NCI-H146 (cell line): ENCODE results near the gene SMIM9.
A peak's percentile ranks its signal among the peaks of the same experiment; 100 is the strongest.

Source experiments
- DNase-seq: peaks from one replicate; lab custom pipeline; 2025; lab: John Stamatoyannopoulos, UW

The SMIM9 gene

GRCh38 chrX:154815274-154815818 lies 19.1 kb downstream of the SMIM9 start:
- DNase-seq = no peak

GRCh38 chrX:154813801-154814200 lies 20.7 kb downstream of the SMIM9 start:
- no peak for DNase-seq

DNA sequence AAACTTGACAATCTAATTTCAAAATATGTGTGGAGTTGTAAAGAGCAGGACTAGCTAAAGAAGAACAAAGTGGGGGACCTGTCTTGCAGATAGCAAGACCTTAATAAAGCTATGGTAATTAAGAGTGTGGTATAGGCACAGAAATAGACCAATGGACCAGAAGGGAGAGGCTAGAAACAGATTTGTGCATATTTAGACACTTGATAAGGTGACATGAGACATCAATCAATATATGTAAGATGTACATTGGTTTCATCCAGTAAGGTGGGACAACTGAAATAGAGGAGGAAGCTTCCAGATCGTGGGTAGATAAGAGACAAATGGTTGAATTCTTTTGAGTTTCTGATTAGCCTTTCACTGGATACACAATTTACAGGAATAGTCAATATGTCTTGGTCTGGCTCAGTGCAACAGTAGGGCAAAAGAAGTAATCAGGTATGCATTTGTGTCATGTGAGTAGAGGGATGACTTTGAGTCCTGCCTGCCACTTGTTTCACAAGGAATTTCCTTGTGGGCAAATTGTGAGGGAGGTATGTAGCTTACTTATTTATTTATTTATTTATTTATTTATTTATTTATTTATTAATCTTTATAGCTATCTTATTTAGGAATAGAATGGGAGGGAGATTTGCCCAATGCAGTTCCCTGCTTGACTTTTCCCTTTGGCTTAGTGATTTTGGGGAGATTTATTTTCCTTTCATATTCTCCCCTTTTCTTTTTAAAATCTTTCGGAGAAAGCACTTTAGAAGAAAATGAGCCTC lies 21.9 kb downstream of the SMIM9 start:
- no peak for DNase-seq

GRCh38 chrX:154809939-154810665 lies 24.4 kb downstream of the SMIM9 start:
- DNase-seq = no peak

- DNase-seq = no peak
These were observed 27.5 kb downstream of the SMIM9 start for GRCh38 chrX:154806837-154807501.

GRCh38 chrX:154805696-154806091 lies 28.8 kb downstream of the SMIM9 start:
- no peak for DNase-seq

- peak; percentile 74 for DNase-seq
These were observed 29.3 kb downstream of the SMIM9 start, which contains the start of gene MPP1 for GRCh38 chrX:154804957-154805695. Gene MPP1, minus strand, starts transcription at chrX:154805485. Its CDS starts 112 bp downstream, at chrX:154805373.

DNA sequence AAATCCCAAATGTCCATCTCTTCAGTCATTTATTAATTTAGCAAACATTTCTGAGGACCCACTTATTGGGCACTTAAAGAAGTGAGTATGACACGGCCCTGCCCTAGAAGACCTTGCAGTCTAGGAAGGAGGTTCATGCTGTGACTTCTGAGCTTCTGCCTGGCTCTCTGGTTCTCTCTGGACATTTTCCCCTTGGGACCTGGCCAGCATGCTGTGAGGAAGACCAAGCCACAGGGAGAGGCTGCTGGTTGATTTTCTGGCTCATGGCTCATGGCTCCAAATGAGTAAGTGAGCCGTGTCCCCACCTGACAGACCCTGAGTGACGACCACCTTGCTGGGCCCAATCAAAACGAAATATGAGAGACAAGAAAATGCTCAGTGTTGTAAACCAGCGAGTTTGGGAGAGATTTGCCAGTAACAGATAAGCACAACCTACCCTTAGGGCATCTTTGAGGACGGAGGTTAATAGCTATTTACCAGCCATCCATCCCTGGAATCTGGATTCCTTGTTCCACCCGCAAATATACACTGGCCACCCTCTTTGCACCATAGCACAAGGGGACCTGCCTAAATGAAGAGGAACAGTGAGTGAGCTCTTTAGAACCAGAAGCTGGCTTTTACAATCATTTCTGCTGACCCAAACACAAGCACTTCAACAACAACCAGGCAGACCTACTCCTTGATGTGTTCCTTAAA lies 30.1 kb downstream of the SMIM9 start:
- peak; percentile 16 for DNase-seq

DNA sequence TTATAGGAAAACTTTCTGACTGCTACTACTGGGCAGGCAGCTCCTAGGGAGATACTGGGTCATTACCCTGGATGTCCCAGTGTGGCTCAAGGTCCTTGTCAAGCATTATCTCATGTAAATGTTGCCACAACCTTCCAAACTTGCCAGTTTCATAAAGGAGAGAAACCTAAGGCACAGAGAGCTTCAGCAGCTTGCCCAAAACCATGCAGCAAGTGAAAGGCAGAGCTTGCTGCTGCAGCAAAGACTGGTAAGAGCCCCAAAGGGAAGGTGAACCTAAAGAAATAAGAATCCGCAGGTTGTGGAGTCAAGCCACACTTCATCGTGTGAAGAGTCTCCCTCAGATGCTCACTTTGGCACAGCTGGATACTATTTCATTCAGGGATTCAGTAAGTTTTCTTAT lies 31.5 kb downstream of the SMIM9 start:
- DNase-seq = no peak

- no peak for DNase-seq
These were observed 33.8 kb downstream of the SMIM9 start for GRCh38 chrX:154800478-154801210.

- DNase-seq = peak; percentile 97
These were observed 34.7 kb downstream of the SMIM9 start for GRCh38 chrX:154799556-154800348.

- no peak for DNase-seq
These were observed 37.5 kb downstream of the SMIM9 start for GRCh38 chrX:154797006-154797405.

DNA sequence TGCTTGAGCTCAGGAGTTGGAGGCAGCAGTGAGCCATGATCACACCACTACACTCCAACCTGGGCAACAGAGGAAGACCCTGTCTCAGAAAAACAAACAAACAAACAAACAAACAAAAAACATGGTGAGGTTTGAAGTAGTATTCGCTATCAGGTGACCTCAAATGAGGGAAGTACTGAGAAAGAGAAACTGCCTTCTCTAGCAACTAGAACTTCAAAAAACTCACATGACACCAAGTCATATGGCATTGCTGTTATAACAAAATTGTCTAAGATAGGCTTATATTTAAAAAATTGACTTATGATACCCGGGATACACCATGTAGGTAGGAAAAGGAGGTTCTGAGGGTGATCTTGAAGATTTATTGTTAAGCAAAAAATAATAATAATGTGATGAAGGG lies 39.4 kb downstream of the SMIM9 start:
- DNase-seq = no peak

DNA sequence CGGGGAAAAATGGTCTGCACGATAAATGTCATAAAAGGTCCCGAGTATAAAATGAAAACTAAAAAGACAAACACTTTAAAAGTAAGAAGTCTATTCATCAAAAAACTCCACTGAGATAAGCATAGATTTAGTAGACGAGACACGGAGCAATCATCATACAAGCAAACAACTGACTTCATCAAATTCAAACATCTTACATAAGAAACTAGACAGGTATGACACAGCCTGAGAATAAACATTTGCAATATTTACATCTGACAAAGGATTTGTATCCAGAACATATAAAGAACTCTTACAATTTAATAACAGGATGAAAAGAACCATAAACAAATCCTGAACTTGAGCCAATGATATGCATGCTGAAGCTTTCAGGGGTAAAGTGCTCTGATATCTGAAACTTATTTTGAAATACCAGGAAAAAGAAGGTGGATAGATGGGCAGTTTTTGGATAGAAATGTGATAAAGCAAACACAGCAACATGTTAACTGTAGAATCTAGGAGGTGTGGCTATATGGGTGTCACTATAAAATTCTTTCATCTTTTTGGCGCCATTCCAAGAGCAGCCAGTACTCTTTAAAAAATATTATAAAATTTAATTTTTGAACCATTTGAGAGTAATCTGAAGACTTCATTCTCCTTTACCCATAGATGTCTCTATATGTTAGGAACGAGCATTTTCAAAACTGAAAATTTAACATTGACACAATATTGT lies 41.2 kb downstream of the SMIM9 start:
- no peak for DNase-seq

DNA sequence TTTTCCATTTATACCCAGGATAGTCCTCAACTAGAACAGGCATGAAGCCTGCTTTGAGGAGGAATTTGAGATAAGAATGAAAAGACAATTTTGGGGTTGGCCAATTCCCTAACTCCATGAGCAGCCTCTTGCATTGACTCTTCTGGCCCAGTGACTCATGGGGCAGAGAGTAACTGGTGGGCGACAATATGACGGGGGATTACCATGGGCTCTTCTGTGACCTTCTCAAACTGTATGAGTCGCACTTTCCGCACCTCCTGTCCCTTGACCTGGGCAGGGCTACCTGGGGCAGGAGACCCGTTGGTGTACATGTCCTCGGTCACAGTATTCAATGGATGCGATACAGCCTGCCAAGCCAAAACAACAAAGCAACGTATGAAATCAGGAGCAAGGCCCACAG lies 42.5 kb downstream of the SMIM9 start:
- DNase-seq = no peak

DNA sequence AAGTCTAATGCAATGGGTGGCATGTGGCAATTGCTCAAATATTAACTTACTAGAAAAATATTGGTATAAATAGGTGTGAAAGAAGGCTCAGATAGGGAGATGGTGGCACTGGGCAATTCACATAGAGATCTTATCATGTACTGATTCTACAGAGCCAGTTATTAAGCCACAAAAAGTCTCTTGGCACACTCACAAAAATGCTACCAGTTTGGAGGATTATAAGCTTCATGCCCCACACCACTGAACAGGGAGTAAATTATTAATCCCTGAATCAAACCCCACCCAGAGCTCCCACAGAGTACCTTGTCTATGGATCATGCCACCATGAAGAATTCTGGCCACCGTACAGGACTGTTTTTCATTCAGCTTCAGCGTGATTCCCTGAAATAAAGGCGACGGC lies 43.0 kb downstream of the SMIM9 start:
- no peak for DNase-seq

DNA sequence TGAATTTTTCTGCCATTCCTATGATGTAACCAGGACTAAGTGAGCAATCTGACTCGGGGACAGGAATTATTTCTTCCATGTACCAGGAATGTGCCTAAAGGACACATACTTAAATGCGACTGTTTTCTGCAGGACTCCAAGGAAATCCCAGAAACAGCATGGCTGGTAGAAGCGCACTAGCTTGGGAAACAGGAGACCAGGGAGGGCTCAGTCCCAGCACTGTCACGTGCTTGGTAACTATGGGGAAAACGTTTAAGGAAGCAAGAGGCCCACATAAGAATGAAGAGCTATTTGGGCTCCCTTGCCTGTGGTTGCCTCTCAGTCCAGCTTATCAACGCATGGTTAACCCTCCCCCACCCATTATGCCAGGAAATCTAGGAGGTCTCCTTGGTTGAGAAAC lies 48.7 kb downstream of the SMIM9 start:
- DNase-seq = no peak

DNA sequence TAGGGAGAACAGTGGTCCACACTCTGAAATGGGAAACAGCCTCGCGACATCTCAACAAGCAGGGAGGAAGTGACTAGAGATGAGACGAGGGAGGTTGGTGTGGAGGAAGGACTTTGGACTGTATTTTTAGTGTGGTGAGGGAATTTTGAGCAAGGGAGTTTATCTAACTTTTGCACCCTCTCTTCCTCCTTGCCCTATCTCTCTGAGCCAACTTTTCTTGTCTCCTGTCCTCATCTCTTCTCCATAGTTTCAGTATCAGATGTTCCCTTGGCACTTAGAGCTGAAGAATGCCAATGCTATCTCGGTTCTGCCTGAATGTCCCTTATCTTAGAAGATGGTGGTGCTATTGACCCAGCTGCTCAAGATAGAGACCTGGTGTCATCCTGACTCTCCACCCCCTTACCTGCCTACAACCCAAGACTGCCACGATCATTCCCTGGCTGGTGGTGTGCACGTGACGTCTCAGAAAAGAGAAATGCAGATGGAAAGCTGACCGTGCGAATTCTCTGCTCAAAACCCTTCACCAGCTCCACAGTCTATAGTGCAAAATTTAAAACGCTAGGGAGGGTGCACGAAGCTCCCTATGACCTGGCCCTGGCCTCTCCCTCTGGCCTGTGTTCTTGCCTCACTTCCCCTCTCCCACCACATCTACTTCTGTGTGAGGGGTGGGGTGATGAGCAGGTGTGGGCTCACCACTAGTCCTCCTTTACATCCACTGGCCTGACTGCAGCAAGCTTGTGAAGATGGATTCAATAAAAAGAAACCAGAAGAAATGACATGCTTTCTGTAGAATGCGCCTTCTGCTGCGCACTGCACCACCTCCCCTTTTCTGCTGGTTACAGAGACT lies 50.1 kb downstream of the SMIM9 start:
- no peak for DNase-seq
